ENCODE measurements around the gene KCNMB2.

KCNMB2 gene

GRCh38 chr3:178805741-178806140 lies 269.5 kb downstream of the KCNMB2 start:
- Histone ChIP-seq H3K9me3 (no peaks in the 10 kb centered on the region), H3K36me3 (no peaks in the 10 kb centered on the region), H3K4me3 (ENCODE audit: low read depth in 1 of 2, low read length in 1 of 2) (no peak overlapping the region), H3K27ac (no peak overlapping the region), H3K4me1 (ENCODE audit: control insufficient read depth in 1 of 2, insufficient read depth in 1 of 2, low read depth in 1 of 2, low read length in 1 of 2) (no peaks in the 10 kb centered on the region), H3K27me3 (no peaks in the 10 kb centered on the region)
- TF ChIP-seq CTCF (IDR thresholded peaks at IDR 0.05), result no peak

- H3K9me3 ChIP-seq, result no peaks in the 10 kb centered on the region
- H3K4me3 ChIP-seq (ENCODE audit: low read depth in 1 of 2, low read length in 1 of 2), result no peak overlapping the region
- H3K4me1 ChIP-seq (ENCODE audit: control insufficient read depth in 1 of 2, insufficient read depth in 1 of 2, low read depth in 1 of 2, low read length in 1 of 2), result no peaks in the 10 kb centered on the region
- no peaks in the 10 kb centered on the region for H3K27me3 ChIP-seq
- H3K36me3 ChIP-seq, result no peaks in the 10 kb centered on the region
- no peak overlapping the region for H3K27ac ChIP-seq
- no peak for TF ChIP-seq CTCF (IDR thresholded peaks at IDR 0.05)
These were observed 270.4 kb downstream of the KCNMB2 start for GRCh38 chr3:178806651-178807050.

GRCh38 chr3:178807694-178808093 lies 271.5 kb downstream of the KCNMB2 start:
- Histone ChIP-seq H3K27ac (no peak overlapping the region), H3K36me3 (no peaks in the 10 kb centered on the region)
- TF ChIP-seq CTCF (IDR thresholded peaks at IDR 0.05), result no peak

GRCh38 chr3:178808748-178809147 lies 272.5 kb downstream of the KCNMB2 start:
- Histone ChIP-seq H3K9me3 (no peaks in the 10 kb centered on the region), H3K4me3 (ENCODE audit: low read depth in 1 of 2, low read length in 1 of 2) (no peak overlapping the region), H3K27me3 (no peaks in the 10 kb centered on the region), H3K27ac (no peak overlapping the region), H3K4me1 (ENCODE audit: control insufficient read depth in 1 of 2, insufficient read depth in 1 of 2, low read depth in 1 of 2, low read length in 1 of 2) (no peaks in the 10 kb centered on the region), H3K36me3 (no peaks in the 10 kb centered on the region)
- TF ChIP-seq CTCF (IDR thresholded peaks at IDR 0.05), result no peak

More at GRCh38 chr3:178807694-178808093, 271.5 kb downstream of the KCNMB2 start:
- Histone ChIP-seq H3K4me1 (ENCODE audit: control insufficient read depth in 1 of 2, insufficient read depth in 1 of 2, low read depth in 1 of 2, low read length in 1 of 2) (no peaks in the 10 kb centered on the region), H3K27me3 (no peaks in the 10 kb centered on the region), H3K4me3 (ENCODE audit: low read depth in 1 of 2, low read length in 1 of 2) (no peak overlapping the region), H3K9me3 (no peaks in the 10 kb centered on the region)

- H3K9me3 ChIP-seq, result no peaks in the 10 kb centered on the region
- TF ChIP-seq CTCF (IDR thresholded peaks at IDR 0.05), result no peak
- H3K4me1 ChIP-seq (ENCODE audit: control insufficient read depth in 1 of 2, insufficient read depth in 1 of 2, low read depth in 1 of 2, low read length in 1 of 2), result no peaks in the 10 kb centered on the region
- no peak overlapping the region for H3K4me3 ChIP-seq (ENCODE audit: low read depth in 1 of 2, low read length in 1 of 2)
- no peaks in the 10 kb centered on the region for H3K27me3 ChIP-seq
- no peaks in the 10 kb centered on the region for H3K36me3 ChIP-seq
- H3K27ac ChIP-seq, result no peak overlapping the region
These were observed 273.9 kb downstream of the KCNMB2 start for GRCh38 chr3:178810181-178810580.

GRCh38 chr3:178822722-178823121 lies 286.5 kb downstream of the KCNMB2 start:
- no peaks in the 10 kb centered on the region for H3K9me3 ChIP-seq
- no peak for TF ChIP-seq CTCF (IDR thresholded peaks at IDR 0.05)
- no peak overlapping the region for H3K4me3 ChIP-seq (ENCODE audit: low read depth in 1 of 2, low read length in 1 of 2)
- H3K4me1 ChIP-seq (ENCODE audit: control insufficient read depth in 1 of 2, insufficient read depth in 1 of 2, low read depth in 1 of 2, low read length in 1 of 2), result no peaks in the 10 kb centered on the region
- no peaks in the 10 kb centered on the region for H3K36me3 ChIP-seq
- H3K27me3 ChIP-seq, result no peaks in the 10 kb centered on the region
- no peak overlapping the region for H3K27ac ChIP-seq
